MM.1S (cell line): ENCODE measurements around the gene SLC4A1AP.
A peak's percentile ranks its signal among the peaks of the same experiment; 100 is the strongest.

Experiments
- DNase-seq: peaks from one replicate; pipeline ENCODE4 v3.0.0-alpha.2; 2015
- H2AFZ ChIP-seq: fragments of 300-600 bp; sonication (generic); 2 replicates; pipeline ENCODE4 v1.6.0; 2016; ENCODE audit warnings: antibody characterized with exemption, low read length
- H3F3A ChIP-seq: fragments of 300-600 bp; sonication (generic); 2 replicates; pipeline ENCODE4 v1.6.1; 2016; ENCODE audit warnings: mild to moderate bottlenecking, antibody characterized with exemption, low read length, moderate library complexity, mixed read lengths; ENCODE audit not compliant: insufficient read depth
- H3K27ac ChIP-seq: fragments of 300-600 bp; sonication (generic); 2 replicates; pipeline ENCODE4 v1.5.1; 2016; ENCODE audit warnings: mild to moderate bottlenecking, low read length
- H3K27me3 ChIP-seq: fragments of 300-600 bp; sonication (generic); replicated peaks from 2 replicates; pipeline ENCODE4 v1.6.0; 2016; ENCODE audit warnings: low read length; ENCODE audit not compliant: insufficient read depth
- H3K36me3 ChIP-seq: fragments of 300-600 bp; sonication (generic); replicated peaks from 2 replicates; pipeline ENCODE4 v1.6.1; 2016; ENCODE audit warnings: mild to moderate bottlenecking, low read length, mixed read lengths; ENCODE audit not compliant: insufficient read depth
- H3K4me1 ChIP-seq: fragments of 300-600 bp; sonication (generic); 2 replicates; pipeline ENCODE4 v1.6.1; 2016; ENCODE audit warnings: low read length, mixed read lengths
- H3K4me2 ChIP-seq: fragments of 300-600 bp; sonication (generic); 2 replicates; pipeline ENCODE4 v1.6.0; 2016; ENCODE audit warnings: low read depth, low read length
- H3K4me3 ChIP-seq: fragments of 300-600 bp; sonication (generic); 2 replicates; pipeline ENCODE4 v1.5.1; 2016; ENCODE audit warnings: low read length, mixed read lengths
- H3K79me2 ChIP-seq: fragments of 300-600 bp; sonication (generic); 2 replicates; pipeline ENCODE4 v1.6.1; 2016; ENCODE audit warnings: mixed run types, low read length, mixed read lengths
- H3K9ac ChIP-seq: fragments of 300-600 bp; sonication (generic); 2 replicates; pipeline ENCODE4 v1.6.1; 2016; ENCODE audit warnings: low read length, mixed read lengths
- H3K9me2 ChIP-seq: fragments of 300-600 bp; sonication (generic); replicated peaks from 2 replicates; pipeline ENCODE4 v1.6.1; 2016; ENCODE audit warnings: mild to moderate bottlenecking, low read length, mixed read lengths; ENCODE audit not compliant: insufficient read depth
- H3K9me3 ChIP-seq: fragments of 300-600 bp; sonication (generic); replicated peaks from 2 replicates; pipeline ENCODE4 v1.6.1; 2016; ENCODE audit warnings: mild to moderate bottlenecking, low read length, mixed read lengths; ENCODE audit not compliant: insufficient read depth
- H4K20me1 ChIP-seq: fragments of 300-600 bp; sonication (generic); 2 replicates; pipeline ENCODE4 v1.6.1; 2016; ENCODE audit warnings: mild to moderate bottlenecking, low read length, moderate library complexity, mixed read lengths; ENCODE audit not compliant: insufficient read depth
- EZH2 ChIP-seq: fragments of 300-600 bp; sonication (generic); optimal IDR thresholded peaks from 2 replicates; pipeline ENCODE3; 2017; ENCODE audit warnings: low read depth, mild to moderate bottlenecking, antibody characterized with exemption, low read length, mixed read lengths
- EZH2phosphoT487 ChIP-seq: fragments of 300-600 bp; sonication (generic); IDR thresholded peaks from 2 replicates; pipeline ENCODE4 v1.6.1; 2018; ENCODE audit warnings: antibody characterized with exemption, low read length
- TF ChIP-seq, protein P1 (sequence below): fragments of 300-600 bp; sonication (generic); IDR thresholded peaks from 2 replicates; pipeline ENCODE4 v1.5.1; 2016; ENCODE audit warnings: antibody characterized with exemption, low read length, mixed read lengths

The SLC4A1AP gene

DNA sequence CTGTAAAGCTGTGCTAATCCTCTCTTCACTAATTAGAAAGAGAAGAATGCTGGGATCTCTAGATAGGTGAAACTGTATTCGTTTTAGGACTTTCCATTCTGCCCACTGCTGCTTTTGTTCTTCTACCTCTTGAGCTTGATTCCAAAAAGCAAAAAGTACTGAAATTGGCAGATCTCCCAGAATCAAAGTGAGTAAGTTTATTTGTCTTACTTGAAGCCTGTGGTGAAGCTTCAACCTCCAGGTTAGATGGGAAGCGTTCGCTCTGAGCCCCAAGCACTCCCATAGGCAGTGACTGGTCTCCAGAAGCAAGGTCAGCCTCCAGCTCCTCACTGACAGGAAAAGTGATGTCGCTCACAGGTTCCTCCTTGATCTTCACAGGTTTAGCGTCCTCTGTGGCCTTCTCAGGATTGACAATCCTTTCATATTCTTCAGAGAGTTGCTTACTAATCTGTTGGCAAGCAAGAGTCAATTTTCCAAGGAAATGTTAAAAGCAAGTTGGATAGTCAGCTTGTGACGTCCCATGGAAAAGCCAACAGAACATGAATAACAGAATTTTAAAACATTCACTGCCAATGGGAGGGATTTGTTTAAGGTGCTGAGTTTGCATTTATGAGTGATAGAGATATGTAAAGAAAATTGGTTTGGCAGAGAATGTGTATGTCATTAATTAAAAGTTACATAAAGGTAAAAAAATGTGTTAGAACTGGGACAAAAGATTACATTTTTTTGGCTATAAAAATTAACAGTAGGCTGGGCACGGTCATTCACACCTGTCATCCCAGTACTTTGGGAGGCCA, 8.3 kb upstream of the SLC4A1AP start:
- Histone ChIP-seq H3K9me3 (no peaks in the 10 kb centered on the region), H3K36me3 (0 out of 2 replicates have a peak, but pooled peaks cover 12% of the 10 kb centered on the region), H3K4me3 (no peak overlapping the region), H3K9ac (no peak overlapping the region), H3K79me2 (0 out of 2 replicates have a peak, but pooled peaks cover 4% of the 10 kb centered on the region), H3F3A (no peaks in the 10 kb centered on the region), H3K27ac (no peak overlapping the region), H3K9me2 (no peaks in the 10 kb centered on the region), H3K4me1 (no peaks in the 10 kb centered on the region), H2AFZ (no peak overlapping the region), H4K20me1 (no peaks in the 10 kb centered on the region), H3K4me2 (no peak overlapping the region), H3K27me3 (no peaks in the 10 kb centered on the region)
- no peak for DNase-seq
- no peak for TF ChIP-seq EZH2phosphoT487

GRCh38 chr2:27661371-27661770, 2.3 kb upstream of the SLC4A1AP start:
- Histone ChIP-seq H4K20me1 (no peaks in the 10 kb centered on the region), H3K27ac (no peak overlapping the region), H3K4me3 (no peak overlapping the region), H3F3A (no peaks in the 10 kb centered on the region), H3K9me2 (no peaks in the 10 kb centered on the region), H3K79me2 (peaks cover 40% of the 10 kb centered on the region), H3K36me3 (peaks cover 9% of the 10 kb centered on the region; the same call in 1 of the 2 replicates), H3K9me3 (no peaks in the 10 kb centered on the region), H3K9ac (no peak overlapping the region), H2AFZ (no peak overlapping the region), H3K4me2 (no peak overlapping the region), H3K27me3 (no peaks in the 10 kb centered on the region), H3K4me1 (peaks cover 9% of the 10 kb centered on the region)
- DNase-seq: no peak
- TF ChIP-seq, protein P1, sequence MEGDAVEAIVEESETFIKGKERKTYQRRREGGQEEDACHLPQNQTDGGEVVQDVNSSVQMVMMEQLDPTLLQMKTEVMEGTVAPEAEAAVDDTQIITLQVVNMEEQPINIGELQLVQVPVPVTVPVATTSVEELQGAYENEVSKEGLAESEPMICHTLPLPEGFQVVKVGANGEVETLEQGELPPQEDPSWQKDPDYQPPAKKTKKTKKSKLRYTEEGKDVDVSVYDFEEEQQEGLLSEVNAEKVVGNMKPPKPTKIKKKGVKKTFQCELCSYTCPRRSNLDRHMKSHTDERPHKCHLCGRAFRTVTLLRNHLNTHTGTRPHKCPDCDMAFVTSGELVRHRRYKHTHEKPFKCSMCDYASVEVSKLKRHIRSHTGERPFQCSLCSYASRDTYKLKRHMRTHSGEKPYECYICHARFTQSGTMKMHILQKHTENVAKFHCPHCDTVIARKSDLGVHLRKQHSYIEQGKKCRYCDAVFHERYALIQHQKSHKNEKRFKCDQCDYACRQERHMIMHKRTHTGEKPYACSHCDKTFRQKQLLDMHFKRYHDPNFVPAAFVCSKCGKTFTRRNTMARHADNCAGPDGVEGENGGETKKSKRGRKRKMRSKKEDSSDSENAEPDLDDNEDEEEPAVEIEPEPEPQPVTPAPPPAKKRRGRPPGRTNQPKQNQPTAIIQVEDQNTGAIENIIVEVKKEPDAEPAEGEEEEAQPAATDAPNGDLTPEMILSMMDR: no peak
- no peak for TF ChIP-seq EZH2phosphoT487
- no peak for TF ChIP-seq EZH2

- Histone ChIP-seq H4K20me1 (no peaks in the 10 kb centered on the region), H3K4me2 (peak overlapping the region; percentile 83), H3K27ac (peak overlapping the region; percentile 73; the same call in 1 of the 2 replicates), H3K79me2 (peaks cover 36% of the 10 kb centered on the region), H3F3A (no peaks in the 10 kb centered on the region), H3K27me3 (no peaks in the 10 kb centered on the region), H3K9me2 (no peaks in the 10 kb centered on the region), H2AFZ (peak overlapping the region; percentile 94), H3K36me3 (peaks cover 5% of the 10 kb centered on the region), H3K9me3 (no peaks in the 10 kb centered on the region), H3K4me1 (peaks cover 9% of the 10 kb centered on the region), H3K9ac (peak overlapping the region; percentile 77; the same call in 1 of the 2 replicates), H3K4me3 (peak overlapping the region; percentile 83)
- DNase-seq: peak; percentile 9
- TF ChIP-seq, protein P1: no peak
- no peak for TF ChIP-seq EZH2
- TF ChIP-seq EZH2phosphoT487: no peak
Observed at GRCh38 chr2:27664154-27664574, 475 bp downstream of the SLC4A1AP start.
